OCI-M2 (cell line): ENCODE data around the gene ABHD10.

Source experiments
- DNase-seq: peaks from one replicate; lab custom pipeline; 2025; ENCODE audit not compliant: unreplicated experiment; lab: John Stamatoyannopoulos, UW

Gene ABHD10

GRCh38 chr3:111978583-111979433 lies at the start of gene ABHD10:
ABHD10 (plus strand) TSS chr3:111979026; CDS start chr3:111979062, 36 bp downstream.
- peak; percentile 55 for DNase-seq

GRCh38 chr3:111929484-111929883 lies 49.3 kb upstream of the ABHD10 start:
- DNase-seq = no peak

- no peak for DNase-seq
These were observed 45.9 kb upstream of the ABHD10 start for GRCh38 chr3:111932946-111933345.

- no peak for DNase-seq
These were observed 42.5 kb upstream of the ABHD10 start for GRCh38 chr3:111936191-111936841.

- no peak for DNase-seq
These were observed 41.9 kb upstream of the ABHD10 start for GRCh38 chr3:111936967-111937366.

- no peak for DNase-seq
These were observed 41.0 kb upstream of the ABHD10 start for GRCh38 chr3:111937871-111938270.

GRCh38 chr3:111939873-111940272 lies 39.0 kb upstream of the ABHD10 start:
- DNase-seq = no peak

- no peak for DNase-seq
These were observed 35.3 kb upstream of the ABHD10 start for GRCh38 chr3:111943533-111943932.

- DNase-seq = no peak
These were observed 34.5 kb upstream of the ABHD10 start for GRCh38 chr3:111944372-111944771.

- no peak for DNase-seq
These were observed 31.6 kb upstream of the ABHD10 start for GRCh38 chr3:111947231-111947630.

- DNase-seq = no peak
These were observed 30.0 kb upstream of the ABHD10 start for GRCh38 chr3:111948786-111949185.

GRCh38 chr3:111949712-111950111 lies 29.1 kb upstream of the ABHD10 start:
- DNase-seq = no peak

- no peak for DNase-seq
These were observed 27.8 kb upstream of the ABHD10 start for GRCh38 chr3:111951032-111951431.

- DNase-seq = no peak
These were observed 26.7 kb upstream of the ABHD10 start for GRCh38 chr3:111952086-111952485.

- DNase-seq = no peak
These were observed 25.9 kb upstream of the ABHD10 start for GRCh38 chr3:111952866-111953450.

GRCh38 chr3:111954228-111954990 lies 24.4 kb upstream of the ABHD10 start:
- no peak for DNase-seq

GRCh38 chr3:111955876-111956275 lies 22.9 kb upstream of the ABHD10 start:
- no peak for DNase-seq

- DNase-seq = no peak
These were observed 22.4 kb upstream of the ABHD10 start for GRCh38 chr3:111956449-111956848.

GRCh38 chr3:111956995-111957734 lies 21.7 kb upstream of the ABHD10 start:
- no peak for DNase-seq

GRCh38 chr3:111961461-111962164 lies 17.2 kb upstream of the ABHD10 start:
- DNase-seq = no peak
